Cortex of kidney (tissue), 1 donor: ENCODE data around the gene CERKL.

Experiments used
- DNase-seq: peaks from one replicate; lab custom pipeline; 2025; lab: John Stamatoyannopoulos, UW

The CERKL gene

DNA sequence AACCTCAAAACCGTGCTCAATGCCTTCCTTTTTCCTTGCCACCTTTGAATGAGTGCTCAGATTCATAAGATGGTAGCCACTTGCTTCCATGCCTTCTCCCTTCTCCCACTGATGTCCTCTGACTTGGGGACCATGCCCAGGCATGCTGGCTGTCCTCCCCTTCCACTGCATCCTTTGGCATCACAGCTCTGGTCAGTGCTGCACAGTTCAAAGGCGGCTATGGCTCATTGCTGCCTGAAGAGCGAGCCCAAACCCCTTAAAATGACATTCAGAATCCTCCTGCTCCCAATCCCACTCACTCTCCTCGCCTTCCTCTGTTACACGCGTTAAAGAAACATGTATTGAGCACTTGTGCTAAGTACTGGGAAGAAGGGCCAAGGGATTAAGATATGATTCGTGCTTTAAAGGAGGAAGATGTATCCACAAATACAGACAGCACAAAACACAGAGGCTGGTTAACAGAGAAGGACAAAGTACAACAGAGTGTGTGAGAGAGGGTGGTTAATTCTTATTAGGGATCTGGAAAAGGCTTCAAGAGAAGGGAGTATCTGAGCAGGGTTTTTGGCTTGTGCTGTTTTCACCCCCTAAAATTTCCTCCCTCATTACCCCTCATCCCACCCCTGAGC, 81.8 kb downstream of the CERKL start:
- no peak for DNase-seq

DNA sequence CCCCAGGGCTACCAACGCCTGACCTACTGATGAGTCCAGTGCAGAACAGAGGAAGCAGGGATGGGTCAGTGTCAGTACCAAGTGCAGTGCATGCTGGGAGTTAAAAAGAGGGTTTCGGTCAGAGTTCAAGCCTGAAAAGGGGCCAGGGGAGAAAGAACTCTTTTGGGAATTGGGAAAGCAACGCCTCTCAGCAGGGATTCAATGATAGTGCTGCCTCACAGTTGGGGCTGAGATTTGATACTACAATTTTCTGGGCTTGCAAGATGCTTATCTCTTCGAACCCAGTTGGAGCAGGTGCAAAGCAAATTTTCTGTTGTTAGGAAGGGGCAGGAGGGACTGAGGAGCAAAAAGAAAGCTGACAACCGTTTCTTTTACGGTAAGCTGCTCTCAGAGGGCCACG, 82.6 kb downstream of the CERKL start:
- no peak for DNase-seq

DNA sequence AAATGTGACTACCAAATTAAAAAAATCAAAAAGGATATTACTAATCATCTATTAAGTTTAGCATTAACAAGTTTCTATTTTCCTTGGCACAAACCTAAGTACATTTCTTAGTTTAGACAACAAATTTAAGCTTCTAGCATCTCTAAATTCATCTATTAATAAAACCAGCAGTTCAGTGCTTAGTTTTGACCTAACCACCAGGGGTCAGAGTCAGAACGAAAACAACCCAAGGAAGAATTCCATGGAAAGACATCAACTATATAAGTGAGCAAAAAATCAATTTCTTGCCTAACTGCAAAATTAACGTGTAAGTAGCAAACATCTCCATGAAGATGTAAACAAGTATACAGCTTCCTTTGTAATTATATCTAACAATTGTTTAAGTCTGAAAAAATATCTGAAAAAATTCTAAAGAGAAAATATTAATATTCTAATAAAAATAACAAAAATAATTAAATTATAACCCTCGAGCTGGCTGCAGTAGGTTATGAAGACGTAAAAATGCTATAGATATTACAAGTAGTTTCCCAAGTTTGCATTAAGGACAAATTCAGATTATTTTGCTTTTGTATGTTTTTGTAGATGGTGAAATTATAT, 83.7 kb downstream of the CERKL start:
- DNase-seq, result no peak

DNA sequence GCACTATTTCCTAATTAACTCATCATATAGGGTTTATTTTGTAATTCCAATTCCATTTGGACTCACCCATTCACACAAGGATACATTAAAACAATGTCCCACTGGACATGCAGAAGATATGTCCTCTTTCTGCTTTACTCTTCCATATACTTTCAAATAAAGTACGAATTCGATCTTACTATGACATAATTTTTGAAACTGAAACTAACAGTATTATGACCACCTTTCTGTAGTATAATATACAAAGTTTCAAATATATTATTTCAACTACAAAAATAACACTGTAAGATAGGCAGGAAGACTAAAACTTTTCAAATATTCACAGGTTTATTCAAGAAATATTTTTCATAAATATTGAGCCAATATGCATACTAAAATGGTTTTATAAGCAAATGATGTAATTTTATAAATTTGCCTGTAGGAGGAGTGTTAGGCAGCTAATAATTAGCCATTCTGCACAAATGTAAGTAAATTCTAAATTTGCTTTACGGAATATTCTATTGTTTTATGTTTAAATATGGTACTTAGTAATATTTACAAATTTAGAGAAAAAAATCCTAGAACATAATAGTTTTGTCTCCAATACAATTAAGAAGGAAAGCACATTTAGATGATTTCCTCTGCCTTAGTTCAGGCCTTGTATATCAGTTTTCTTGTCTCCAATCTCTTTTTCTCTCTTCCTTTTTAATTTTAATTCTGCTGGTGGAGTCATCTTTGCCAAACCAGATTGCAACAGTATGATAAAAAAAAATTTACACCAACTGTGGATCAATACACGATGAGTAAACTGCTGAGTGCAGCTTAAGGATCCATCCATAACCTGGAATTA, 85.9 kb downstream of the CERKL start:
- DNase-seq, result no peak

DNA sequence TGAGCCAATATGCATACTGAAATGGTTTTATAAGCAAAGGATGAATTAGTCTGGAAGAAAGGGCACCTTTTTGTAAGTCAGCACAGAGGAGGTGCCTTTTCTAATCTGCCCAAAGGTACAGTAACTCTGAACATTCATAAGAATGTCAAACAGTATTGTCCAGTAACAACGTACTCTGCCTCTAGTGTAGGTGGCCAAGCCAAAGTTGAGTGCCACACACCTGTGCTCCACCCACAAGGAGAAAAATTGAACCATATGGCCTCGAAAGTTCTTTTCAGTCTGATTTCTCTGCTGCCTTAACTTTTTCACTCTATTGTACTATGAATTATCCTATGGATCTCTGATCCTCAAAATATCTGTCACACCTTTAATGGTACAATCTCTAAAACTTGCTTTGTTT, 86.8 kb downstream of the CERKL start:
- no peak for DNase-seq

DNA sequence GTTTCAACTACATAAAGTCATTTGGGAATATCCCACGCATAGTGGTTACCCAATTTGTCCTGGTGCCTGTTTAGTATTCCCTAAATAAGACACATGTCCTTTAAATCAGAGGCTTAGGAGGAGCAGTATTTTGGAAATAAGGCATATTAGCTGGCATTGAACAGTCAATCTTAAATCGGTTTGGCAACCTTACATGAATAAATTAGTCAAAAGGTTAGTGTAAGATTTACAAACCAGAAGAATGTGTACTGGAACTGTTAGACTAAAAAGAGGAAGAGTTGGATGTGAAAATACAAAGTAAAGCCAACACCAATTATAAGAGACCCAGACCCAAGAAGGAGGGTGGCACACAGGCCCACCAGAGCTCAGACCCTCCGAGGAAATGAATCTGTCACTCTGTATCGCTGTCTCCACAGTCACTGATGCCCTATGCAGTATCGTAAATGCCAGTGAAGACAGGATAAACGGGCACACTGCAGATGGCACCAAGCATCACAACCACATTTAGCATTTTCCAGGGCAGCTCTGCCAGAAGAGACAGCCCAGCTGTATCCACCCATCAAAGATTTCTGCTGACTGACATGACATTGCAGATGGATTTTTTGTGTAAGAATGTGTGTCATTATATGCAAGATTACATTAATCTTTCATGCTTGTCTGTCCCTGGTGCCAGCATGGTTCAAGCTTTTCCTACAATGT, 90.4 kb downstream of the CERKL start:
- no peak for DNase-seq

DNA sequence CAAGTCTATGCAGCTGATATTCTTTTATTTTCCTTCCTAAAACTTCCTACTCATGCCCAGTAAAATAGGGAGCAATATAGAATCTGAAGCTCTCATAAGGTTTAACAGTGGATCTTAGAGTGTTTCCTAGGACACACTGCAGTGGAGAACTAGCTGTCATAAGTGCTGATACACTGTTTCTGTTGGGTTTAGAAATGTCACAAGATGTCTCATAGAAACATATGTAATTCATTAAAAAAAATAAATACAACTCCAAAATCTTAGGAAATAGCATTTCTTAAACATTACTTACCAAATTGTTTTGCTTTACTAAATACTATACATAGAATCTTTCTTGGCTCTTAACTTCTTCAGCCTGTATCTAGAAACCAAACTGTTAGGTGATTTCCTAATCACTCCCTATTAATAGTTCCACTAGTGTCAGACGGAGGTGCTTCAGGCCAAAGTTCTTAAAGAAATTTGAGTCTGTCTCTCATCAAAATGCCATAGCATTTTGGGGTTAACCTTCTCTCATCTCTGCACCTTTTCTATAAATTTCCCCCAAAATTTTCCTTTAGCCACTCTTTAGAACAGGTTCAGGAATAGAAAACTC, 93.7 kb downstream of the CERKL start:
- no peak for DNase-seq

DNA sequence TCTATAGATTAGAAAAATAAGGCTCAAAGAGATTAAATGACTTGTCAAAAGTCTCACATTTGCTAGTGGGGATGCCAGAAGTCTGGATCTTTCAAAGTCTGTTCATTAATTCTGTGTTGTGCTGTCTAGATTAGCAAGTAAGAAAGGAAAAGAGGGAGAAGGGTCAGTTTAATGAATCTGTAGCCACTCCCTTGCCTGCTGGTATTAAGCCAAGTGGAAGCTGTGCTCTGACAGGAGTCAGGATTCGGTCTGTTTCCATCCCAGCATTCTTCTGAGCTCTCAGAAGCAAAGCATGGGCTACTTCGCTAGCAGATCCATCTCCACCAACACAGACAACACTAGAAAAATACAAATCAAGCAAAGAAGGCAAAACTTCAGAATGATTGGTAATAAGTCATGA, 98.5 kb downstream of the CERKL start:
- DNase-seq, result no peak

DNA sequence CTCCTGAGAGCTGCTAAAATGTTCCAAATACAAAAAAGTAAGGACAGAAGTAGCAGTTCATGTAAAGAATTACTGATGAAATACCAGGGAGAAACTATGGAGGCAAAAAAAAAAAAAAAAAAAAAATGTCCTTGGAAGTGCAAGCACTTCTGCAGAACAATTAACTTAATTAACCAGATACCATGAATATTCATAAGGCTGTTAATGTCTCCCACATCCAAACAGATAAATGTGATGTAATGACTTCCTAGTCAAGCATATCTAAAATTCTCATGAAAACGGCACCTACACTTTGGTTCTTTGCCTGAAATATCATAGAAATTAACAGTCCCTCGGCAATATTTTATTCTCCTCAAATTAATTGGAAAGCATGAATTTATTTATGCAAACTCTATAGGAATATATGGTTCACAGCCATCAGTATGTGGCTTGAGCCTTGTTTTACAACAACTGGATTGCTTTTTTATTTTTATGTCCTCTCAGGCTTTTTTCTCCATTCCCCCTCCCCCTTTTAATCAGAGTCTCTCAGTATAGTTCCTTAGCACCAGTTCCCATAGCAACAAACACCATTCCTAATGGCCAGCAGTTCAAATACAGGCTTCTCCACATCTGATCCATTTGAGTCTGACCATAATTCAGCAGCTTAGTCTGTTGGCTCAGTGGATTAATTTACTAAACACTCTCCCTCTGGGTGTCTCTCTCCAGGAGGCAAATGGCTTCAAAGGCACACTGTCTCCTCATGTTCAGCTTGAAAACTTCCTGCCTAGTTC, 102.7 kb downstream of the CERKL start:
- no peak for DNase-seq

DNA sequence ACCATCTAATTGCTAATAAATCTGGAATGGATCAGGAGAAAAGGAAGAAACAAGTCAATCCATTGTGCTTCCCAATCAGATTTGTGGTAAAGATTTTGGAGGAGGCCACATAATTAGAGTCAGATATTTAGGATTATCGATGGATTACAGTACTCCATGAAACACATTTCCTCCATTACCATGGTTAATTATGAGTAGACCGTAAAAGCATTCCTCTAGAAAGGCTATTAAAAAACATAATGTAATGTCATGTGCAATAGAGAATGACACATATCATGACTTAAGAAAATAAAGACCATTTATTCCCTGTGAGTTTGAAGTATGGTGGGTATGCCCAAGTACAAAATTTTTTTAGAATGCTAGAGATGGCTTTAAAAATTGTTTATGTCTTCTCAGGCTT, 103.7 kb downstream of the CERKL start:
- no peak for DNase-seq

DNA sequence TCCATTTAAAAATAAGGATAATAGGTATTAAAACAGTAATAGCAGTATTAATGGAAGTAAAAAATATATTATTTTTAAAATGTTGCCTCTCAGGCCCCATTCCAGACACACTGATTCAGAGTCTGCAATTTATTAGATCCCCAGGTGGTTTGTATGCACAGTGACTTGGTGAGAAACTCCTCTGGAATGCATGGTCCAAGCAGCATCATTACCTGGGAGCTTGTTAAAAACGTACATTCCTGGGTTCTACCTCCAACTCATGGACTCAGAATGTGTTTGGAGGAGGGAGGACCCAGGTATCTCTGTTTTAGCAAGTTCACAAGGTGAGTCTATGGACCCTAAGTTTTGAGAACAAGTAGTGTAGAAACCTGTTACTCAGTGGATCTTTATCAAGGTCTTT, 104.1 kb downstream of the CERKL start:
- no peak for DNase-seq

DNA sequence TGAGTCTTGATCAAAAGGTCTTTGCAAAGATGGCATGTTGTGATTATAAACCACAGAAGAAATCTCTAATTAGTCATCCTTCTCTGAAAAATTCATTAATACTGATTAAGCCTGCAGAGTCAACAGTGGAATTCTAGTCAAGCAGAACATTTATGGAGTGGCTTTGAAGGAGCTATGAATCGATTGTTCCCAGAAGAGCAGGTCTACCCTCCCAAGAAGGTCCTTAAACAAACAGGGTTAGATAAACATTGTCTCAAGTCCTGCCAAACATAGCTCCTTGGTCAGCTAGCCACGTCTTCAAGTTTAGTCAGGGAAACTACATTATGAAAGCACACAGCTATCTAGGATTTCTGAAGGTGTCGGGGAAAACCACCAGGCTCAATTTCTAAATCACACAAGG, 110.8 kb downstream of the CERKL start:
- no peak for DNase-seq

DNA sequence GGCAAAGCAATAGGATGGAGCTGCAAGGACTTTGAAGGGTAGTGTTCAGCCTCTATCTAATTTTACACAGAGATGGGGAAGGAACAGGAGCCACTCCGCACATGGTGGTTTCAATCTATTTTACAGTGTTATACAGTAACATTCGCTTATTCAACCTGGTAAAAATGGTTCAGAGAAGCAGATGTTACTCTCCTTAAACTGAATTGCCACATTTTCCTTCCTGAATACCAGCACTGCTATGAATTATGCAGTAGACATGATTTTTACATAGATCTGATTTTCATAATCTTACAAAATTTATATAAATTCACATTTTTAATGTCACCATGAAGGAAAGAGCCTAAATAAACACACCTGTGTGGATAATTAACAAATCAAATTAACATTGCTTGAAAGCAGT, 114.7 kb downstream of the CERKL start:
- DNase-seq, result no peak

DNA sequence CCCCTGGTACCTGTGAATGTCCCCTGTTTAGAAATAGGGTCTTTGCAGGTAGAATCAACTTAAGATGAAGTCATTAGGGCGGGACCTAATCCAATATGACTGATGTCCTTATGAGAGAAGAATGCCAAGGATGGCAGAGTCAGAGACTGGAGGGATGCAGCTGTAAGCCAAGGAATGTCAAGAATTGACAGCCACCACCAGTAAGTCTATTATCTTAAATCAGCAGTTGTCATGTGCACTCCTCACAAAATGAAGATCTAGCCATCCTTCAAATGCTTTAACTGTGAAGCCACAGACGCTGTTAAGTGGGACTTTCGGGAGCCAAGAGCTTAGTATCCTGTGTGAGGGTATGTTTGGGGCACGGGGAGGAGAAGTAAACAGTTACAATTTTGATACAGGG, 116.5 kb downstream of the CERKL start:
- no peak for DNase-seq

DNA sequence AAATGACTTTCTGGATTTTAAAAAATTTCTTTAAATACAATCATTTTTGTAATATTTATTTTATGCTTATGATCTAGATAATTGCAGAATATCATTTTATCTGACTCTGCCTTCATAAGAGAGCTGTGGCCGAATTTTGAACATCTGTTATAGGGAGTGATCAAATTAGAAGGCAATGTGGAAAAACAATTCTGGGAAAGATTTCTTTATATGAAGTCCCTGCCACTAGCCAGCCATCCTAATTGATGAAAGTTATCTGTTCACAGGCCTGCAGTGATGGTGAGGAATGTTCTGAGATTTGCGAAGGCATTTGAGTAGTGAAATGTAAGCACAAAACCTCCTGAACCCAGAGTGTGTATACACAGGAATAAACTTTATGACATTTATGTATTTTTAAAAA, 120.2 kb downstream of the CERKL start:
- DNase-seq, result no peak

DNA sequence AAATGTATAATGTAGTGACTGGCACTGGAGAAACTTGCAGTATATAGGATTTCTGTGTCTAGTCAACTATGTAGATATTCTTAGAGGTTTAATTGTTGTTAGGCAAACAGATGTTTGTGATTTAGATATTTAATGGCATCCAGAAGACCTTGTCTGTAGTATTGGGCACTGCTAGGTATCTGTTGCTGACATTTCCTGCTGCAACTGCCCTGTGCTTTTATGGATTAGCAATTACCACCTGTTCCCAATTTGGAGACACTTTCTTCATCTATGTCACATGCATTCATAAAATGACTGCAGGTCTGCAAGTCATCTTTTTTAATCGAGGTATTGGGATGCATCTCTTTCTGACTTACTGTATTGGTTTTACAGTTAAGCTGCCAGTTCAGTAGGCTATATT, 128.5 kb downstream of the CERKL start:
- no peak for DNase-seq

DNA sequence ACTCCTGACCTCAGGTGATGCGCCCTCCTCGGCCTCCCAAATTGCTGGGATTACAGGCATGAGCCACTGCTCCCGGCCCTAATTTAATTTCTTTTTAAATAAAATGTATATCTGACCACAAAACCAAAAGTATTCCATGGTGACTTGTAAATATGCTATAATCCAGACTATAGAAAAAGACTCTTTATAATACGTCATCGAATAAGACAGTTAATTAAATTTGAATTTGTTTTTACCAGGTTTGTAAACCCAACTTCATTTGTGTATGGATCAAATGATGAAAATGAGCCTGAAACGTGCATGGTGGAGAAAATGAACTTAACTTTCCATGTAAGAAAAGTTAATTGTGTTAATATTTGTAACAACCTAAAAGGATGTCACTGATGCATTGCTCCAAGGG, 129.8 kb downstream of the CERKL start:
- DNase-seq, result no peak

DNA sequence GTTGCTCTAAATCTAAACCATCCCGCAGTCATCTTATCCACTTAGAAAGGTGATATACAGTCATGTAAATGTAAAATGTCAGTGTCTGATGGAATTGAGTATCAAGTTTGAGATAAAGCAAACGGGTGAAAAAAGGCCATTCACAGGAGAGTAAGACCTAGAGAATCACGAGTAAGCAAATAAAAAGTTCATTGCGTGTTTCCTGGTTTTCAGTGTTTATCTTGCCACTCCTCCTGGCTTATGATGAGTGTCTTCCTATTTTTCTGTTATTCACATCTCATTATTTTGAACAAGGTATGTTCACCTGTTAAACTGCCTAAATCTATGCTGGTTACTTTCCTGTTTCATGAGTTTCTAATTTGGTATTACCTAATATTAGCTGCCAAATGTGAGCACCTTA, 130.9 kb downstream of the CERKL start:
- DNase-seq, result no peak

DNA sequence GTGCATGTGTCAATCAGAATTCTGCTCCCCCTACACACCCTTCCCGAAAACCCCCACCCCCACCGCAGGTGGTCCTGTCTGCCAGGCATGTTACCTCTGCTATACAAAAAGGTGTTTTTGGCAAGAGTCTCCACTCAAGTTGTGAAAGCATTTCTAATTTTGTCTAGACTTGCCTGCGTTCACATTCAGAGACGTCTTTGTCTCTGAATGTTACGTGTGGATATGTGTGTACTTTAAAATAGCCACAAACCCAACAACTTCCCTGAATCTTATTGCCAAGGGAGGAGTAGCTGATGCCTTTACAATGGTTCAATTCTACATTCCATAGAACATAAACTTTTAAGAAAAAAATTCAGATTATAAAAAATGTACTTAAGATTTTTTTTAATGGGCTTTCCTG, 133.1 kb downstream of the CERKL start:
- no peak for DNase-seq

DNA sequence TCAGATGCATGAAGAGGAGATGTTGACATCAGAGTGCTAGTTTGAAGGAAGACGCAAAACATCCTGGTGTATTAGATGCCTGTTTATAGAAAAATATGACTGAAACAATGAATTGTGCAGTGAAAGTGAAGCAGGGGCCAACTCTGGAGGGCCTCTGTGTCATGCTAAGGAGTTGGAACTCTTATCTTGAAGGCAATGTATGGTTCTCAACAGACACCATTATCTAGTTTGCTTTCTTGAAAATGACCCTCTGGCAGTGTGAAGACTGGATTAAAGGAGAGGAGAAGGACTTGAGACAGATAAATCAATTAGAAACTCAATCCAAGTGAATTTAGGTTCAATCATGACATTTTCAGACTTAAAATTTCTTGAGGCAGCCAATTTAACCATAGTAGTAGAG, 136.7 kb downstream of the CERKL start:
- DNase-seq, result no peak

DNA sequence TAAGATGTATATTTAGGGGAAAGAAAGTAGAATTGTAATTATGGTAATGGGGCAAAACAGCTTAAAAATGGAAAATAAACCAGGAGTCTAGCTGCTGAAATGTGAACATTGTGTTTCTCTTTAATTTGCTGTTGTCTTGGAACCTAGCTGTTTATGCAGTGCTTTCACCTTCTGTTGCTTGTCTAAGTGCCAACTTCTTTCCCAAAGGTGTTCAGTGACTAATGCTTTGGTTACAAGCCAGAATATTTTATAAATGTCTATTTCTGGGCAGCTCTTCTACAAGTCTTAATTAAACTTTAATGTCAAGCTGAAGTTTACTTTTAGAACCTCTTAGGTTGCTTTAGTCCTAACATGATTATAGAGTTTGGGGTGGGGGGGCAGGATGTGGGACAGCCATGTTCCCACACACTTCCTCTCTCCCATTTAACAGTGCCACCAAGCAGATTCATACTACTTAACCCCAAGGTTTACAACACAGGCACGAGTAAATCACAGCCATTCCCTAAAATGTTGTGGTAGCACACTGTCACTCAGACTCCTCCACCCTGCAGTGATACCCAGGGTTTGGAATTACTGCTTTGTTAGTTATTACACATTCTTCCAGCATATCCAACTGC, 139.1 kb downstream of the CERKL start:
- DNase-seq, result no peak
